HepG2 (cell line): ENCODE results near the gene ASB16. TPM values are rescaled to one million over a fixed set of nuclear protein-coding genes. Genes with fewer than 3 reads are reported as not detected.

Source experiments
- EP300 ChIP-seq, 3 experiments: sonication (generic) in 1 of 3; formaldehyde crosslinking in 1 of 3; IDR thresholded peaks; 2 replicates each; pipeline versions ENCODE4 v1.5.1 to v1.6.1; 2011 to 2020; ENCODE audit warnings: low read depth in 2 of 3, low read length in 2 of 3, borderline replicate concordance in 1 of 3, improper control_type of control experiment in 1 of 3, mild to moderate bottlenecking in 1 of 3, missing genetic modification reagents in 1 of 3, moderate library complexity in 1 of 3
- FOXA1 ChIP-seq, 2 experiments: fragments of 450-650 bp in 1 of 2; sonication (generic) in 1 of 2; formaldehyde crosslinking in 1 of 2; IDR thresholded peaks; 2 replicates each; pipeline versions ENCODE4 v1.4.0 to v1.6.1; 2016 to 2020; ENCODE audit warnings: missing genetic modification reagents in 1 of 2
- HOXA5 ChIP-seq: sonication (generic); formaldehyde crosslinking; IDR thresholded peaks from 2 replicates; pipeline ENCODE4 v1.4.0; 2020; ENCODE audit warnings: missing genetic modification reagents
- IKZF4 ChIP-seq: sonication (generic); formaldehyde crosslinking; IDR thresholded peaks from 2 replicates; pipeline ENCODE4 v1.5.1; 2020; ENCODE audit warnings: borderline replicate concordance, mild to moderate bottlenecking, low read depth, missing genetic modification reagents; ENCODE audit errors: not compliant biosample characterization
- ISL2 ChIP-seq: sonication (generic); formaldehyde crosslinking; IDR thresholded peaks from 2 replicates; pipeline ENCODE4 v1.5.0; 2020; ENCODE audit warnings: missing genetic modification reagents
- KAT8 ChIP-seq: IDR thresholded peaks from 2 replicates; pipeline ENCODE4 v1.6.1; 2016; ENCODE audit warnings: missing genetic modification reagents, missing compliant biosample characterization
- NRL ChIP-seq: sonication (generic); formaldehyde crosslinking; IDR thresholded peaks from 2 replicates; pipeline ENCODE4 v1.5.0; 2020; ENCODE audit warnings: missing genetic modification reagents, mild to moderate bottlenecking, moderate library complexity, borderline replicate concordance
- PHF8 ChIP-seq: sonication (generic); formaldehyde crosslinking; IDR thresholded peaks from 2 replicates; pipeline ENCODE4 v1.5.0; 2020; ENCODE audit warnings: missing genetic modification reagents
- POGZ ChIP-seq: sonication (generic); formaldehyde crosslinking; IDR thresholded peaks from 2 replicates; pipeline ENCODE4 v1.4.0; 2020; ENCODE audit warnings: mild to moderate bottlenecking, missing genetic modification reagents
- SIN3A ChIP-seq: IDR thresholded peaks from 2 replicates; pipeline ENCODE4 v1.6.1; 2011; ENCODE audit warnings: low read depth, mild to moderate bottlenecking, control low read depth, low read length, borderline replicate concordance
- SP1 ChIP-seq, 2 experiments: fragments of 450-650 bp in 1 of 2; sonication (generic) in 1 of 2; formaldehyde crosslinking in 1 of 2; IDR thresholded peaks; 2 replicates each; pipeline versions ENCODE4 v1.4.0 to v1.6.1; 2016 to 2020; ENCODE audit warnings: missing genetic modification reagents in 1 of 2
- ZBTB4 ChIP-seq: sonication (generic); formaldehyde crosslinking; IDR thresholded peaks from 2 replicates; pipeline ENCODE4 v1.4.0; 2020; ENCODE audit warnings: missing genetic modification reagents, mild to moderate bottlenecking, borderline replicate concordance
- ZFAT ChIP-seq: sonication (generic); formaldehyde crosslinking; conservative IDR thresholded peaks from 2 replicates; pipeline ENCODE4 v1.8.1; 2023; ENCODE audit warnings: missing genetic modification reagents, inconsistent platforms
- ZNF547 ChIP-seq: sonication (generic); formaldehyde crosslinking; IDR thresholded peaks from 2 replicates; pipeline ENCODE4 v1.5.1; 2020; ENCODE audit warnings: mild to moderate bottlenecking, missing genetic modification reagents
- ZNF766 ChIP-seq: sonication (generic); formaldehyde crosslinking; IDR thresholded peaks from 2 replicates; pipeline ENCODE4 v1.5.0; 2020; ENCODE audit warnings: missing genetic modification reagents, borderline replicate concordance
- ZNF788 ChIP-seq: sonication (generic); formaldehyde crosslinking; IDR thresholded peaks from 2 replicates; pipeline ENCODE4 v1.5.0; 2020; ENCODE audit warnings: mild to moderate bottlenecking, missing genetic modification reagents, borderline replicate concordance
- ZNF883 ChIP-seq: sonication (generic); formaldehyde crosslinking; IDR thresholded peaks from 2 replicates; pipeline ENCODE4 v1.5.1; 2020; ENCODE audit warnings: mild to moderate bottlenecking, missing genetic modification reagents; ENCODE audit errors: not compliant biosample characterization
- polyA plus RNA-seq, 8 experiments: library from polyadenylated mRNA; depleted of rRNA in 3 of 8; stranded (reverse) in 7 of 8; unstranded in 1 of 8; fragments of >200 nt; fragmentation: Illumina TruSeq in 4 of 8; extraction: Trizol in 4 of 8; gene quantifications; 2 replicates each; pipeline versions ENCODE4 v1.2.1 to v1.2.3, GENCODE V29; 2011 to 2016; ENCODE audit warnings: low read depth in 4 of 8, missing spikeins in 1 of 8, mixed read lengths in 1 of 8; ENCODE audit not compliant: insufficient read depth in 1 of 8
- total RNA-seq, 5 experiments: library from RNA; depleted of rRNA; stranded (reverse); fragments of >200 nt; fragmentation: Illumina TruSeq; extraction: Trizol; gene quantifications; 2 replicates each; pipeline ENCODE4 v1.2.3, GENCODE V29; 2016; ENCODE audit warnings: low read depth in 1 of 5
- TF ChIP-seq, protein P1 (sequence below): IDR thresholded peaks from 2 replicates; pipeline ENCODE4 v1.6.1; 2016; ENCODE audit warnings: missing compliant biosample characterization, missing genetic modification reagents, borderline replicate concordance
- TF ChIP-seq, protein P2 (sequence below): sonication (generic); formaldehyde crosslinking; IDR thresholded peaks from 2 replicates; pipeline ENCODE4 v1.4.0; 2020; ENCODE audit warnings: low read depth, mild to moderate bottlenecking, missing genetic modification reagents
- TF ChIP-seq, protein P3 (sequence below): sonication (generic); formaldehyde crosslinking; IDR thresholded peaks from 2 replicates; pipeline ENCODE4 v1.4.0; 2020; ENCODE audit warnings: missing genetic modification reagents

ASB16 gene
- total and polyA plus RNA-seq, 2 of the 13 experiments (the other 11 are each of a cell fraction or from before 2014, with no cell fraction given) = 0.07 TPM; not detected in 1

GRCh38 chr17:44186307-44187130 lies 16.0 kb downstream of the ASB16 start, which contains the start of gene TMUB2 (continued):
- TF ChIP-seq EP300 (IDR thresholded peaks at IDR 0.05; ENCODE audit: low read depth in 2 of 2, low read length in 2 of 2) (peak in 1 of 2 experiments; percentile 34; a peak in 1 of 4 replicates), EP300 (CRISPR knock-in tag; IDR thresholded peaks at IDR 0.05; ENCODE audit: borderline replicate concordance) (no peak; the same call in 1 of the 2 replicates), PHF8 (CRISPR knock-in tag) (peak; percentile 81), KAT8 (peak; percentile 96), POGZ (CRISPR knock-in tag) (peak; percentile 53), FOXA1 (IDR thresholded peaks at IDR 0.05) (no peak), FOXA1 (CRISPR knock-in tag; IDR thresholded peaks at IDR 0.05) (peak; percentile 5; the same call in 1 of the 2 replicates), ZNF883 (CRISPR knock-in tag) (peak; percentile 63), ZFAT (peak; percentile 67; the same call in 1 of the 2 replicates), ISL2 (CRISPR knock-in tag) (peak; percentile 74), SIN3A (peak; percentile 93), NRL (peak; percentile 57; the same call in 1 of the 2 replicates), IKZF4 (peak; percentile 37), ZNF547 (CRISPR knock-in tag) (peak; percentile 58; the same call in 1 of the 2 replicates), ZNF766 (peak; percentile 91), HOXA5 (CRISPR knock-in tag) (peak; percentile 80; the same call in 1 of the 2 replicates), ZNF788 (CRISPR knock-in tag) (no peak; the same call in 1 of the 2 replicates), ZBTB4 (CRISPR knock-in tag) (peak; percentile 49; the same call in 1 of the 2 replicates), SP1 (IDR thresholded peaks at IDR 0.05) (peak; percentile 61; the same call in 1 of the 2 replicates), SP1 (CRISPR knock-in tag; IDR thresholded peaks at IDR 0.05) (peak; percentile 89)
- TF ChIP-seq, protein P1, sequence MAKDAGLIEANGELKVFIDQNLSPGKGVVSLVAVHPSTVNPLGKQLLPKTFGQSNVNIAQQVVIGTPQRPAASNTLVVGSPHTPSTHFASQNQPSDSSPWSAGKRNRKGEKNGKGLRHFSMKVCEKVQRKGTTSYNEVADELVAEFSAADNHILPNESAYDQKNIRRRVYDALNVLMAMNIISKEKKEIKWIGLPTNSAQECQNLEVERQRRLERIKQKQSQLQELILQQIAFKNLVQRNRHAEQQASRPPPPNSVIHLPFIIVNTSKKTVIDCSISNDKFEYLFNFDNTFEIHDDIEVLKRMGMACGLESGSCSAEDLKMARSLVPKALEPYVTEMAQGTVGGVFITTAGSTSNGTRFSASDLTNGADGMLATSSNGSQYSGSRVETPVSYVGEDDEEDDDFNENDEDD (CRISPR knock-in tag) = peak; percentile 88
- TF ChIP-seq, protein P2, sequence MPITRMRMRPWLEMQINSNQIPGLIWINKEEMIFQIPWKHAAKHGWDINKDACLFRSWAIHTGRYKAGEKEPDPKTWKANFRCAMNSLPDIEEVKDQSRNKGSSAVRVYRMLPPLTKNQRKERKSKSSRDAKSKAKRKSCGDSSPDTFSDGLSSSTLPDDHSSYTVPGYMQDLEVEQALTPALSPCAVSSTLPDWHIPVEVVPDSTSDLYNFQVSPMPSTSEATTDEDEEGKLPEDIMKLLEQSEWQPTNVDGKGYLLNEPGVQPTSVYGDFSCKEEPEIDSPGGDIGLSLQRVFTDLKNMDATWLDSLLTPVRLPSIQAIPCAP (CRISPR knock-in tag) = no peak
- TF ChIP-seq, protein P3, sequence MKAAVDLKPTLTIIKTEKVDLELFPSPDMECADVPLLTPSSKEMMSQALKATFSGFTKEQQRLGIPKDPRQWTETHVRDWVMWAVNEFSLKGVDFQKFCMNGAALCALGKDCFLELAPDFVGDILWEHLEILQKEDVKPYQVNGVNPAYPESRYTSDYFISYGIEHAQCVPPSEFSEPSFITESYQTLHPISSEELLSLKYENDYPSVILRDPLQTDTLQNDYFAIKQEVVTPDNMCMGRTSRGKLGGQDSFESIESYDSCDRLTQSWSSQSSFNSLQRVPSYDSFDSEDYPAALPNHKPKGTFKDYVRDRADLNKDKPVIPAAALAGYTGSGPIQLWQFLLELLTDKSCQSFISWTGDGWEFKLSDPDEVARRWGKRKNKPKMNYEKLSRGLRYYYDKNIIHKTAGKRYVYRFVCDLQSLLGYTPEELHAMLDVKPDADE (CRISPR knock-in tag) = peak; percentile 49; the same call in 1 of the 2 replicates
